HG03135 (cell line): ENCODE data around the gene SEPTIN2.
"Not testable (repeated sequence)": the region's sequence is repeated elsewhere in the genome, so short reads cannot be mapped to it uniquely, and the experiment has no call there.

ENCODE experiments used
- ATAC-seq: cut with Tn5 transposase; IDR thresholded peaks from one replicate; pipeline ENCODE4 v1.9.1; 2021; ENCODE audit warnings: mild to moderate bottlenecking, moderate library complexity; ENCODE audit not compliant: unreplicated experiment

SEPTIN2 gene

GRCh38 chr2:241378816-241379215, 63.1 kb downstream of the SEPTIN2 start:
- no peak for ATAC-seq

GRCh38 chr2:241379481-241380480, 64.1 kb downstream of the SEPTIN2 start:
- no peak for ATAC-seq

DNA sequence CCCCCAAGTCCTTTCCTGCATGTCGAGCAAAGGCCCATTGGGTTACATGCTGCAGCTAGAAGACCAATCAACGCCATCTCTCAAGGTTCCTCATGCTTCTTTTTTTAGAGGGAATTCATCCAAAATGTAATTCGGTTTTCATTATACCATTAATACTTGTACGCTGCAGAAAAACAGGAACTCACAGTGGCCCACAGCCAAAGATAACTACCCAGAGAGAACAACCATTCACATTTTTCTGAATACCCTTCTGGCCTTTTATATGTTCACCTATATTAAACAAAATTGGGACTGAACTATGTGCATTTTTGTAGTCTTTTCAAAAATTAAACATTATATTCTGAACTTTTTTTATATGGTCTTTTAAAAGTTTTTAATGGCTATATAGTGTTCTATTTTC, 66.1 kb downstream of the SEPTIN2 start:
- no peak for ATAC-seq

- ATAC-seq, result not testable (repeated sequence)
Measured at GRCh38 chr2:241385450-241385849, 69.7 kb downstream of the SEPTIN2 start.

DNA sequence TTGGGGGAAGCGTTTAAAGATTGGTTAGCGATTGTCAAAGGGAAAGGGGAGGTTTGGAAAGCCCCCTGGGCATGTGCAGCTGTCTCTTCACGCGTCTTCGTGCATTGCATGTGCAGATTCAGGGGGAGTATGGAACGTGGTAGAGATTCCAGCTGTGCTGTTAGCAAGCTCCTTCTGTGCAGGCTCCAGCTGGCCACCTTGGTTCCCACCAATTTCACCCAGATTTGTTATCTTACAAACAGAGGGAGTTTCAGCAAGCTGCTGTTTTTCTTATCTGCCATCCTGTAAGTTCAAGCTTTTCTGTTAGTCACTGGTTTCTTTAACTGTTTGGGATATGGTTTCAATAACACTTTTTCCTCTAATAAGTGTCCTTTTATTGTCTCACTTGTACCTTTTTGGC, 70.8 kb downstream of the SEPTIN2 start:
- ATAC-seq, result no peak

- ATAC-seq, result no peak
Measured at GRCh38 chr2:241389697-241390096, 74.0 kb downstream of the SEPTIN2 start.

GRCh38 chr2:241390301-241391206, 74.8 kb downstream of the SEPTIN2 start:
- no peak for ATAC-seq

DNA sequence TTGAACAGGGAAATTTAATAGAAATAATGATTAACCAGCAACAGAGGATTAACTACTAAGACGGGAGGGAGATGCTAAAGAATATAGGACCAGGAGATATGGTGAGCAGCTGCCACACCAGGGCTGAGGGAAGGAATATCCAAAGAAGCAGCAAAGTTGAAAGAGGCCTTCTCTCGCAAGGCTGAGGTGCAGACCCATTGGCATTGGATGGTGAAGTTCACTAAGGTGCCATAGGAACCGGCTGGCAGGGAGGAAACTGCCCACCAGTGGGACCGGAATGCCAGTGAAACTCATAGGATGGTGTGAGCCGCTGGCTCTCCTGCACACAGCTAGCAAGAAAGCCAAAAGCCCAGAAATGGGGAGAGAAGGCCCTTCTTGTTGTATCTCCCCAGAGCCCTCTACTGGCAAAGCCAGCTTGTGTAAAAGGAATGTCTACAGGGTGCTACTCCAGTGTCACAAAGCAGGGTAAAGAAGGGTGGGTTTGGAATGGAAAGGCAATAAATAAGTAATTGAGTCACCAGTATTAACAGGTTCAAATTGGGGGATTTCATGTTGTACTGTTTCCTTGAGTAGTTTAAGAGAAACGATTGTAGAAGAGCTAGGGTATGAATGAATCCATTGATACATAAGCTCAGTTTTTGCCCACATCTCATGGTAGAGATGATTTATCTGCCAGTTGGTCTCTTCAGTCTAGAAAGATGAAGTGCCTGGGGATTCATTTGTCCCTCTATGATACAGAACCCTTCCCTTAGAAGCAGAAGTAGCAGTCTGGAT, 76.4 kb downstream of the SEPTIN2 start:
- ATAC-seq, result no peak

- not testable (repeated sequence) for ATAC-seq
Measured at GRCh38 chr2:241392753-241393152, 77.0 kb downstream of the SEPTIN2 start.

- no peak for ATAC-seq
Measured at GRCh38 chr2:241393524-241394196, 77.9 kb downstream of the SEPTIN2 start.

DNA sequence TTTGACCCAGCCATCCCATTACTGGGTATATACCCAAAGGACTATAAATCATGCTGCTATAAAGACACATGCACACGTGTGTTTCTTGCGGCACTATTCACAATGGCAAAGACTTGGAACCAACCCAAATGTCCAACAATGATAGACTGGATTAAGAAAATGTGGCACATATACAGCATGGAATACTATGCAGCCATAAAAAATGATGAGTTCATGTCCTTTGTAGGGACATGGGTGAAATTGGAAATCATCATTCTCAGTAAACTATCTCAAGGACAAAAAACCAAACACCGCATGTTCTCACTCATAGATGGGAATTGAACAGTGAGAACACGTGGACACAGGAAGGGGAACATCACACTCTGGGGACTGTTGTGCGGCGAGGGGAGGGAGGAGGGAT, 81.1 kb downstream of the SEPTIN2 start:
- not testable (repeated sequence) for ATAC-seq

DNA sequence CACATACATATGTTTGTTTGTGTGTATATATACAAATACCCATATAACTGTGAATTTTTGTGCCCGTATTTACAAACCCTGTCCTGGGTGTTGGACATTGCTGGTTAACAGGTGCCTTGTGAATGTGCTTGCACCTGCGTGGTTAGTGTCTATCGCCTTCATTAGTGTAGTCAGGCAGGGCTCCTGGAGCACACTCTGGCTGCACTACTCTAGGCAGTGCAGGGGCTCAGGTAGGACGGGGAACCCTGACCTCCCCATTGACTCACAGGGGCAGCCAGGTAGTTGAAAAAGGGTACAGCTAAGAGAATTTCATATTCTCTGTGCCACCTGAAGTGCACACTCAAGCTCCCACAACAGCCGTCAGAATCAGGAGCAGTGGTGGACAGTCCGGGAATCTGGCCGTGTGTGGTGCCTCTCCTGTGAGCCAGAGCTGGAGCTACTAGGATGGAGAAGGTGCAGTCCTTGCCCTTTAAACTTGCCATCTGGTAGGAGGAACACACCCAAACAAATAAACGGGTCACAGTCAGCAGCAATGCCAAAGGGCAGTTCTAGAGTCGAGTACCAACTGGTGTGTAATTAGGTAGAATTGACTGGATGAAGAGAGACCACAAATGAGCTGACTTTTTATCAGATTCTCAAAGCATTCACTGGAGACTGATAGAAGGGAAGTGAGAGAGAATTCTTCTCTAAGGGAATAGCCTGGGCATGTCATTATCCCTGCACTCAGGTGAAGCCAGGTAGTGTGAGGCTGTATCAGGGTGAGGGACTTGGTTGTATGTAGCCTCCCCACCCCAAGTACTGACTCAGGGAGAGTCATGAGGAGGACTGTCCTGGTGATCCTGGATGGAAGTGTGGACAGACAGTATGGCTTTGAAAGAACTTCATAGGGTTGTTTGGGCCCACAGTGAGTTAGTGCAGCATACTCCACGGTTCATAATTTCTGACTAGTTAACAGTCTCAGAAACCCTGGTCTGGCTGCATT, 84.5 kb downstream of the SEPTIN2 start:
- no peak for ATAC-seq
